ENCODE measurements around the gene GRN.
"Not testable (repeated sequence)": the region's sequence is repeated elsewhere in the genome, so short reads cannot be mapped to it uniquely, and the experiment has no call there.

GRN gene

DNA sequence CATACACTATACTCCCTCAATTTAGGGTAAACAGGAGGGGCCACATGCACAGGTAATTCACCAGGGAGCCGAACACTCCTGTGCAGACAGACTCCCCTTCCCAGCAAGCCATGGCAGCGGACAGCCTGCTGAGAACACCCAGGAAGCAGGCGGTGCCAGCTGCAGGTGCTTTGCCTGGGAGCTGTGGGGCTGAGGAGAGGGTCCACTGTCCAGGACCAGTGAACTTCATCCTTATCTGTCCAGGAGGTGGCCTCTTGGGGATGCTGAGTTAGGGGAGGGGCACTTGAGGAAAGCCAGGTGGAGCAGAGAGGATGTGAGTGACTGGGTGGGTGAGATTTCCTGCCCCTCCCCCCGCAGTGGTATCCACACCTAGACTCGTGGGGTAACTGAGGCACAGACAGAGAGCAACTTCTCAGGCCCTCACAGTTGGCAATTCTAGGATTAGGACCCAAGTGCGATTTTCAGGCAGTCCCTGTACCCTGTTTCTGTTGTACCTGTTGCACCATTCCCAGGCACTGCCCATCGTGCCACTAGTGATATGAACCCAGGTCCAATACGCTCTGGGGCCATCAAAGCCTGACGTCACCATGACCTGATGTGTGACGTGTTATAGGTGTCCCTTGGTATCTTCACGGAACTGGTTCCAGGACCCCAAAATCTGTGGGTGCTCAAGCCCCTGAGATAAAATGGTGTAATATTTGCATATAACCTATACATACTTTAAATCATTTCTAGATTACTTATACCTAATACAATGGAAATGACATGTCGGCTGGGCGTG is 1.2 kb downstream of the GRN start:
- peaks cover 27% of the 10 kb centered on the region for H3K36me3 ChIP-seq
- H3K4me3 ChIP-seq (ENCODE audit: low read depth in 1 of 2, low read length in 1 of 2), result peak overlapping the region; percentile 74 to 93
- no peaks in the 10 kb centered on the region for H3K9me3 ChIP-seq
- peak overlapping the region; percentile 93 for H3K27ac ChIP-seq
- H3K4me1 ChIP-seq (ENCODE audit: control insufficient read depth in 1 of 2, insufficient read depth in 1 of 2, low read depth in 1 of 2, low read length in 1 of 2), result peaks cover 84 to 87% of the 10 kb centered on the region in 2 experiments
- H3K27me3 ChIP-seq, result no peaks in the 10 kb centered on the region
- TF ChIP-seq, protein P1, sequence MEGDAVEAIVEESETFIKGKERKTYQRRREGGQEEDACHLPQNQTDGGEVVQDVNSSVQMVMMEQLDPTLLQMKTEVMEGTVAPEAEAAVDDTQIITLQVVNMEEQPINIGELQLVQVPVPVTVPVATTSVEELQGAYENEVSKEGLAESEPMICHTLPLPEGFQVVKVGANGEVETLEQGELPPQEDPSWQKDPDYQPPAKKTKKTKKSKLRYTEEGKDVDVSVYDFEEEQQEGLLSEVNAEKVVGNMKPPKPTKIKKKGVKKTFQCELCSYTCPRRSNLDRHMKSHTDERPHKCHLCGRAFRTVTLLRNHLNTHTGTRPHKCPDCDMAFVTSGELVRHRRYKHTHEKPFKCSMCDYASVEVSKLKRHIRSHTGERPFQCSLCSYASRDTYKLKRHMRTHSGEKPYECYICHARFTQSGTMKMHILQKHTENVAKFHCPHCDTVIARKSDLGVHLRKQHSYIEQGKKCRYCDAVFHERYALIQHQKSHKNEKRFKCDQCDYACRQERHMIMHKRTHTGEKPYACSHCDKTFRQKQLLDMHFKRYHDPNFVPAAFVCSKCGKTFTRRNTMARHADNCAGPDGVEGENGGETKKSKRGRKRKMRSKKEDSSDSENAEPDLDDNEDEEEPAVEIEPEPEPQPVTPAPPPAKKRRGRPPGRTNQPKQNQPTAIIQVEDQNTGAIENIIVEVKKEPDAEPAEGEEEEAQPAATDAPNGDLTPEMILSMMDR (IDR thresholded peaks at IDR 0.05), result peak; percentile 10

DNA sequence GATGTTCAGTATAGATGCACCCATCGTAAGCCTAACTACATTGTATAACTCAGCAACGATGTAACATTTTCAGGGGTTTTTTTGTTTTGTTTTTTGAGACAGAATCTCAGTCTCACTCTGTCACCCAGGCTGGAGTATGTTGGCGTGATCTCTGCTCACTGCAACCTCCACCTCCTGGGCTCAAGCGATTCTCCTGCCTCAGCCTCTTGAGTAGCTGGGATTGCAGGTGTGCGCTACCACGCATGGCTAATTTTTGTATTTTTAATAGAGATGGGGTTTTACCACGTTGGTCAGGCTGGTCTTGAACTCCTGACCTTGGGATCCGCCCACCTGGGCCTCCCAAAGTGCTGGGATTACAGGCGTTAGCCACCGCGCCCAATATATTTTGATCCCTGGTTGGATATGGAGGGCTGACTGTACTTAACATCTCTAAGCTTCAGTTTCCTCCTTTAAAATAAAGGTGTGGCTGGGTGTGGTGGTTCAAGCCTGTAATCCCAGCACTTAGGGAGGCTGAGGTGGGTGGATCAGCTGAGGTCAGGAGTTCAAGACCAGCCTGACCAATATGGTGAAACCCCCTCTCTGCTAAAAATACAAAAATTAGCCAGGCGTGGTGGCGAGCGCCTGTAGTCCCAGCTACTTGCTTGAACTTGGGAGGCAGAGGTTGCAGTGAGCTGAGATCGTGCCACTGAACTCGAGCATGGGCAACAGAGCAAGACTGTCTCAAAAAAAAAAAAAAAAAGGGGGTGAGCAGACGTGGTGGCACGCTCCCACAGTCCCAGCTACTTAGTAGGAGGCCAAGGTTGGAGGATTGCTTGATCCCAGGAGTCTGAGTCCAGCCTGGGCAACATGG is 2.3 kb downstream of the GRN start:
- peaks cover 39% of the 10 kb centered on the region for H3K36me3 ChIP-seq
- H3K9me3 ChIP-seq, H3K27me3 ChIP-seq: not testable (repeated sequence)
- peak overlapping the region; percentile 93 for H3K27ac ChIP-seq
- H3K4me3 ChIP-seq (ENCODE audit: low read depth in 1 of 2, low read length in 1 of 2), result peak overlapping the region in 1 of 2 experiments; percentile 93
- H3K4me1 ChIP-seq (ENCODE audit: control insufficient read depth in 1 of 2, insufficient read depth in 1 of 2, low read depth in 1 of 2, low read length in 1 of 2), result peaks cover 76 to 77% of the 10 kb centered on the region in 2 experiments

DNA sequence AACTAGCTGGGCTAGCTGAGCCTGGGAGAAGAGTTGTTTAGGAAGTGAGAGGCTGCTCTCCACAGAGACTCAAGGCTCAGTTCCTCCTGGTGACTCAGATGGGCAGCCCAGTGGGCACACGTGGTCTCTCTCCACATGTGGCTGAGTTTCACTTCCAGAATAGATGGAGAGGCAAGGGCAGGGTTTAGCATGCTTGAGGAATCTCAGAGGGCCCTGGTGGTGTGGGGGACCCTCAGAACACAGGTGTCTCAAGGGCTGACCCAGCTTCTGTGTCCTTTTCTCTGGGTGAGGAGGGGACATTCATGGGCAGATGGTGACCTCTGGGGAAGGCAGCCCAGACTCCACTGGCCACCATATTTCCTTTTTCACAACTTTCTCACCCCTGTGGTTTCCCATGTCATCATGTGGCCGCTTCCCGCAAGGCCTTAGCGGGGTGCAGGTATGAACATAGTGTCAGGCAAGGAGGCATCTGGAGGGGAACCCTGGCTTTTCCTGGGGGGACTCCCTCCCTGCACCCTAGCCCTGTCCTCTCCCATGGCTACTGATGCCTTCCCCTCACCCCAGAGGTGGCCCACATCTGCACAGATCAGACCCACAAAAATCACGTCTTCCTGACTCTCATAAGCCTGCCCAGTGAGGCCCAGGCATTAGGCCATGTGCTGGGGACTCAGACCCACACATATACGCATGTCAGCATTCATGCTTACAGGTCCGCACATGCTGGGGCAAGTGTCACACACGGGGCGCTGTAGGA is 3.3 kb downstream of the GRN start:
- Histone ChIP-seq H3K27ac (peak overlapping the region; percentile 93), H3K4me3 (ENCODE audit: low read depth in 1 of 2, low read length in 1 of 2) (peak overlapping the region; percentile 28 to 93), H3K9me3 (no peaks in the 10 kb centered on the region), H3K36me3 (peaks cover 49% of the 10 kb centered on the region), H3K27me3 (peaks cover 2% of the 10 kb centered on the region), H3K4me1 (ENCODE audit: control insufficient read depth in 1 of 2, insufficient read depth in 1 of 2, low read depth in 1 of 2, low read length in 1 of 2) (peaks cover 79 to 82% of the 10 kb centered on the region in 2 experiments)
- TF ChIP-seq, protein P1 (IDR thresholded peaks at IDR 0.05), result no peak

DNA sequence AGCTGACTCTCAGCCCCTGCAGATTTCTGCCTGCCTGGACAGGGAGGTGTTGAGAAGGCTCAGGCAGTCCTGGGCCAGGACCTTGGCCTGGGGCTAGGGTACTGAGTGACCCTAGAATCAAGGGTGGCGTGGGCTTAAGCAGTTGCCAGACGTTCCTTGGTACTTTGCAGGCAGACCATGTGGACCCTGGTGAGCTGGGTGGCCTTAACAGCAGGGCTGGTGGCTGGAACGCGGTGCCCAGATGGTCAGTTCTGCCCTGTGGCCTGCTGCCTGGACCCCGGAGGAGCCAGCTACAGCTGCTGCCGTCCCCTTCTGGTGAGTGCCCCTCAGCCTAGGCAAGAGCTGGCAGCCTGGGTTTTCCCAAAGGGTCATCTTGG is 3.9 kb downstream of the GRN start:
- TF ChIP-seq, protein P1 (IDR thresholded peaks at IDR 0.05), result no peak
- Histone ChIP-seq H3K9me3 (no peaks in the 10 kb centered on the region), H3K36me3 (peaks cover 50% of the 10 kb centered on the region), H3K27ac (peak overlapping the region; percentile 93), H3K4me3 (ENCODE audit: low read depth in 1 of 2, low read length in 1 of 2) (peak overlapping the region; percentile 28 to 93), H3K4me1 (ENCODE audit: control insufficient read depth in 1 of 2, insufficient read depth in 1 of 2, low read depth in 1 of 2, low read length in 1 of 2) (peaks cover 77 to 80% of the 10 kb centered on the region in 2 experiments), H3K27me3 (peaks cover 4% of the 10 kb centered on the region)

DNA sequence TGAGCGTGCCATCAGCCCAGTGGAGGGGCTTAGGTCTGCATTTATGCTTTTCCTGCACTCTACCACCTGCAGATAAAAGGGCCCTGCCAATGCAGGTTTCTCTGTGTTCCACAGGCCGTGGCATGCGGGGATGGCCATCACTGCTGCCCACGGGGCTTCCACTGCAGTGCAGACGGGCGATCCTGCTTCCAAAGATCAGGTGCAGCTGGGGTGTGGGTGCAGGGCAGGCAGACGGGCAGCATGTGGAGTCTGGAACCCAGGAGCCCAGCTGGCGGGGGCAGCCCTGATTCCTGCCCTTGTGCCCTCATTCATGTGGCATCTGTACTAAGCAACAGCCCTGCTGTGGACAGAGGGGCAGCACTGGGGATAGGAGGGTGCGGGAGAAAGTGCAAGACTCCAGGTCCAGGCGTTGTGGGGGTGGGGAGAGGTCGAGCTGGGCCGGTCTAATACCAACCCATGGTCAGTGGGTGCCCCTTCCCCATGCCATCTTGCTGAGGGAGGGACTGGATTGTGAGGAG is 4.5 kb downstream of the GRN start:
- TF ChIP-seq, protein P1 (IDR thresholded peaks at IDR 0.05), result no peak
- H3K36me3 ChIP-seq, result peaks cover 50% of the 10 kb centered on the region
- peaks cover 7% of the 10 kb centered on the region for H3K27me3 ChIP-seq

More for the DNA sequence above, 4.5 kb downstream of the GRN start:
- Histone ChIP-seq H3K4me3 (ENCODE audit: low read depth in 1 of 2, low read length in 1 of 2) (no peak overlapping the region), H3K9me3 (no peaks in the 10 kb centered on the region), H3K27ac (no peak overlapping the region), H3K4me1 (ENCODE audit: control insufficient read depth in 1 of 2, insufficient read depth in 1 of 2, low read depth in 1 of 2, low read length in 1 of 2) (peaks cover 70 to 76% of the 10 kb centered on the region in 2 experiments)
